D721Med (cell line): ENCODE data around the gene PCMTD2.

Experiments used
- DNase-seq: peaks from one replicate; pipeline ENCODE4 v3.0.0; 2011; ENCODE audit warnings: low spot score; ENCODE audit not compliant: insufficient read length
- FAIRE-seq: peaks from 2 replicates; lab custom pipeline; 2011; peaks lifted over from hg19 to GRCh38; lab: Jason Lieb, UNC
- TF ChIP-seq, protein P1 (sequence below): IDR thresholded peaks from 2 replicates; pipeline ENCODE4 v1.5.1; 2012; ENCODE audit warnings: mild to moderate bottlenecking, control low read depth; ENCODE audit not compliant: insufficient read depth; ENCODE audit errors: missing control alignments

Gene PCMTD2

GRCh38 chr20:64236137-64237088, 19.1 kb upstream of the PCMTD2 start:
- DNase-seq (no peak), FAIRE-seq (no peak)
- TF ChIP-seq, protein P1, sequence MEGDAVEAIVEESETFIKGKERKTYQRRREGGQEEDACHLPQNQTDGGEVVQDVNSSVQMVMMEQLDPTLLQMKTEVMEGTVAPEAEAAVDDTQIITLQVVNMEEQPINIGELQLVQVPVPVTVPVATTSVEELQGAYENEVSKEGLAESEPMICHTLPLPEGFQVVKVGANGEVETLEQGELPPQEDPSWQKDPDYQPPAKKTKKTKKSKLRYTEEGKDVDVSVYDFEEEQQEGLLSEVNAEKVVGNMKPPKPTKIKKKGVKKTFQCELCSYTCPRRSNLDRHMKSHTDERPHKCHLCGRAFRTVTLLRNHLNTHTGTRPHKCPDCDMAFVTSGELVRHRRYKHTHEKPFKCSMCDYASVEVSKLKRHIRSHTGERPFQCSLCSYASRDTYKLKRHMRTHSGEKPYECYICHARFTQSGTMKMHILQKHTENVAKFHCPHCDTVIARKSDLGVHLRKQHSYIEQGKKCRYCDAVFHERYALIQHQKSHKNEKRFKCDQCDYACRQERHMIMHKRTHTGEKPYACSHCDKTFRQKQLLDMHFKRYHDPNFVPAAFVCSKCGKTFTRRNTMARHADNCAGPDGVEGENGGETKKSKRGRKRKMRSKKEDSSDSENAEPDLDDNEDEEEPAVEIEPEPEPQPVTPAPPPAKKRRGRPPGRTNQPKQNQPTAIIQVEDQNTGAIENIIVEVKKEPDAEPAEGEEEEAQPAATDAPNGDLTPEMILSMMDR = no peak

GRCh38 chr20:64237316-64237715, 18.2 kb upstream of the PCMTD2 start:
- DNase-seq (no peak), FAIRE-seq (no peak)
- TF ChIP-seq, protein P1 = no peak

DNA sequence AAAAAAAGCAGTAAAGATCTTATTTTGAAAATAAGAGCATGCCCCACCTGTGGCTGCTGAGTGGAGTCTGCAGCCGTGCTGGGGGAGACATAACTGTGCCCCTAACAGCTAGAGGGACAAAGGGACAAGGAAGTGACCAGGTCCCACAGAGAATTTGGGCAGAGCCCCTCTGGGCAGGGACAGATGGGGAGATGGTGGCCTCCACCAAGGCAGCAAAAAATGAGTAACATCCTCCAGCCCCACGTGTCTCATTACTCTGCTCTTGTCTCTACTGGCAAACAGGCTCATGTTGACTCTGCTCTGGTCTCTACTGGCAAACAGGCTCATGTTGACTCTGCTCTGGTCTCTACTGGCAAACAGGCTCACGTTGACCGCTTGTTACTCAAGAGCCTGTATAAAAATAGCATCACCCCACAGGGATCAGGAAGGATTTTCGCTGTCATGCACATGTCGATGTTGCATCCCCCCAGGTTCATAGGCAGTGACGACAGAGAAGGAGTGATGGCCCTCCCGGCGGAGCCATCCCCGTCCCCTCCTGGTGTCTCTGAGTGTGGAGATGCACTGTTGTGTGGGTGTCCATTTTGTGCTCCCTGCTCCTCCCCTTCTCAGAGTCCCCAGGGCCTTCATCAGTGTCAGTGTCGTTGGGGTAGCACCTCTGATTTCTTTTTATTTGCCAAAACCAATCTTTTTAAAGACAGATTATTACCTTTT, 17.3 kb upstream of the PCMTD2 start:
- TF ChIP-seq, protein P1 = no peak
- DNase-seq (no peak), FAIRE-seq (no peak)

GRCh38 chr20:64238851-64239387, 16.6 kb upstream of the PCMTD2 start:
- no peak for FAIRE-seq

GRCh38 chr20:64239449-64240242, 15.9 kb upstream of the PCMTD2 start:
- DNase-seq (no peak), FAIRE-seq (no peak)
- TF ChIP-seq, protein P1 = no peak

More at GRCh38 chr20:64238851-64239387, 16.6 kb upstream of the PCMTD2 start:
- no peak for DNase-seq
- TF ChIP-seq, protein P1 = no peak

- DNase-seq (no peak), FAIRE-seq (no peak)
- TF ChIP-seq, protein P1 = no peak
Observed at GRCh38 chr20:64240243-64241015, 15.1 kb upstream of the PCMTD2 start.
